HT-29 (cell line): ENCODE measurements around the gene AKAP1. TPM values are rescaled to one million over a fixed set of nuclear protein-coding genes. Genes with fewer than 3 reads are reported as not detected.

ENCODE experiments used
- DNase-seq: peaks from one replicate; pipeline ENCODE4 v3.0.0-alpha.2; 2015; ENCODE audit warnings: low spot score
- total RNA-seq: library from RNA; depleted of rRNA; stranded (reverse); fragments of >200 nt; shearing (Covaris generic); gene quantifications from 2 replicates; pipeline ENCODE4 v1.2.3, GENCODE V29; 2014; rRNA removed

Gene AKAP1, protein sequence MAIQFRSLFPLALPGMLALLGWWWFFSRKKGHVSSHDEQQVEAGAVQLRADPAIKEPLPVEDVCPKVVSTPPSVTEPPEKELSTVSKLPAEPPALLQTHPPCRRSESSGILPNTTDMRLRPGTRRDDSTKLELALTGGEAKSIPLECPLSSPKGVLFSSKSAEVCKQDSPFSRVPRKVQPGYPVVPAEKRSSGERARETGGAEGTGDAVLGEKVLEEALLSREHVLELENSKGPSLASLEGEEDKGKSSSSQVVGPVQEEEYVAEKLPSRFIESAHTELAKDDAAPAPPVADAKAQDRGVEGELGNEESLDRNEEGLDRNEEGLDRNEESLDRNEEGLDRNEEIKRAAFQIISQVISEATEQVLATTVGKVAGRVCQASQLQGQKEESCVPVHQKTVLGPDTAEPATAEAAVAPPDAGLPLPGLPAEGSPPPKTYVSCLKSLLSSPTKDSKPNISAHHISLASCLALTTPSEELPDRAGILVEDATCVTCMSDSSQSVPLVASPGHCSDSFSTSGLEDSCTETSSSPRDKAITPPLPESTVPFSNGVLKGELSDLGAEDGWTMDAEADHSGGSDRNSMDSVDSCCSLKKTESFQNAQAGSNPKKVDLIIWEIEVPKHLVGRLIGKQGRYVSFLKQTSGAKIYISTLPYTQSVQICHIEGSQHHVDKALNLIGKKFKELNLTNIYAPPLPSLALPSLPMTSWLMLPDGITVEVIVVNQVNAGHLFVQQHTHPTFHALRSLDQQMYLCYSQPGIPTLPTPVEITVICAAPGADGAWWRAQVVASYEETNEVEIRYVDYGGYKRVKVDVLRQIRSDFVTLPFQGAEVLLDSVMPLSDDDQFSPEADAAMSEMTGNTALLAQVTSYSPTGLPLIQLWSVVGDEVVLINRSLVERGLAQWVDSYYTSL
- 137 and 148 TPM in 2 replicates for total RNA-seq

DNA sequence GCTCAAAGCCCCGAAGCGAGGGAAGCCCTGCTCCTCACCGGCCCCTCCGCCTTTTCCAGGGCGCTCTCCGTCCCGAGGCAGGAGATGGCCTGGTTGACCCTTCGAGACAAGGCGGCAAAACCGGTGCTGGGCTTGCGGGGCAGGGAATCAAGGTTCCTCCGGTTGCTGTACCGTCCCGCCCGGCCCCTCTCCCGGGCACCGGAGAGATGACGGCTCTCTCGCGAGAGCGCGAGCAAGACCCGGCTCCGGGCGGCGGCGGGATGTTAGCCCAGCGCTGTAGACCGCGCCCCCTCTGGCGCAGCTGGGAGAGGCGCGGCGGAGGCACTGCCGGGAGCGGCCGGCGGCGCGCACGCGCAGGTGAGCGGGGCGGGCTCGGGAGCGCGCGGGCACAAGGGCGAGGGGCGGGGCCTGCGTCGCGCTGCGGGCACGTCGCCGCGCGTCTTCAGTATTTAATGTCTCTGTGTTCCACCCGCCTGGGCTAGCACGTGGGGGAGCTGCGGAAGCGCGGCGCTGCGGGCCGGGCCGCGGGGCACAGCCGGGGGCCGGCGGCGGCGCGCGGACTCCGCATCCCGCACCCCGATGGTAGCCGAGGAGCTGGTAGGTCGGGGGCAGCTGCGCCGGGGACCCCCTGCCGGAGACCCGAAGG lies at the start of gene AKAP1:
Gene AKAP1 (plus strand): TSS at position 445 of the 646 bp plus-strand sequence. CDS start 20,219 bp downstream, outside the sequence.
- peak; percentile 95 for DNase-seq

DNA sequence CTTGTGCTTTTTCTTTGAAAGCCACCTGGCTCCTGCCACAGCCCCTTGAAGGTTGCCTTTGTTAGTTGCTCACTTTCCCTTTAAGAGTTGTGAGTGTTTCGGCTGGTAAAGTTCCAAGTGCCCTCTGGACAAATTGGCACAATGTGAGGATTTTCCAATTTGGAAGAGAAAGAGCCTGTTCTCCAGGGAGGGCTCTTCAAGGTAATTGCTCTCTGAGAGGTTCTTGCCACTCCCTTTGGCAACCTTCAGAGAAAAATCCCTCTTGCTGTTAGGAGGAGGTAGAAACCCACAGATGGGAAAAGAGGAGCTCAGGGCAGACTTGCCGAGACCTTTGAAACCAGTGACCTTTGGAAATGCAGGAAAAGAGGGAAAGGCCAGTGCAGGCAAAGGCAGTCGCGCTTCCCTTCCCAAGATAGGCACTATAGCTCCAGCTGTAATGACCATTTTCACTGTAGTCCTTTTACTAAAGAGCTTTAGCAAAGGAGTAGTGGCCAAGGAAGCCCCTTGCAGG lies 49.0 kb upstream of the AKAP1 start:
- peak; percentile 59 for DNase-seq

DNA sequence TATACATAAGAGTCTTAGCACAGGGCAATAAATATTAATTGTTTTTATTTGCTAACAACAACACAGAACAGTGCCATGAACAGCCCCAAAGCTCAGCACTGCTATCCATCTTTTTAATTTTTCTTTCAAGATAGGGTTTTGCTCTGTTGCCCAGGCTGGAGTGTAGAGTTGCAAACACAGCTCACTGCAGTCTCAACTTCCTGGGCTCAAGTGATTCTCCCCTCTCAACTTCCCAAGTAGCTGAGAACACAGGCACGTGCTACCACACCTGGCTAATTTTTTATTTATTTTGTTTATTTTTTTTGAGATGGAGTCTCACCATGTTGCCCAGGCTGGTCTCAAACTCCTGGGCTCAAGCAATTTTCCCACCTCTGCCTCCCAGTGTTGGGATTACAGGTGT lies 47.6 kb upstream of the AKAP1 start:
- no peak for DNase-seq

GRCh38 chr17:57038486-57038885 lies 46.6 kb upstream of the AKAP1 start:
- no peak for DNase-seq

- no peak for DNase-seq
These were observed 44.5 kb upstream of the AKAP1 start for GRCh38 chr17:57040571-57040970.

- no peak for DNase-seq
These were observed 41.8 kb upstream of the AKAP1 start for GRCh38 chr17:57043276-57043675.

DNA sequence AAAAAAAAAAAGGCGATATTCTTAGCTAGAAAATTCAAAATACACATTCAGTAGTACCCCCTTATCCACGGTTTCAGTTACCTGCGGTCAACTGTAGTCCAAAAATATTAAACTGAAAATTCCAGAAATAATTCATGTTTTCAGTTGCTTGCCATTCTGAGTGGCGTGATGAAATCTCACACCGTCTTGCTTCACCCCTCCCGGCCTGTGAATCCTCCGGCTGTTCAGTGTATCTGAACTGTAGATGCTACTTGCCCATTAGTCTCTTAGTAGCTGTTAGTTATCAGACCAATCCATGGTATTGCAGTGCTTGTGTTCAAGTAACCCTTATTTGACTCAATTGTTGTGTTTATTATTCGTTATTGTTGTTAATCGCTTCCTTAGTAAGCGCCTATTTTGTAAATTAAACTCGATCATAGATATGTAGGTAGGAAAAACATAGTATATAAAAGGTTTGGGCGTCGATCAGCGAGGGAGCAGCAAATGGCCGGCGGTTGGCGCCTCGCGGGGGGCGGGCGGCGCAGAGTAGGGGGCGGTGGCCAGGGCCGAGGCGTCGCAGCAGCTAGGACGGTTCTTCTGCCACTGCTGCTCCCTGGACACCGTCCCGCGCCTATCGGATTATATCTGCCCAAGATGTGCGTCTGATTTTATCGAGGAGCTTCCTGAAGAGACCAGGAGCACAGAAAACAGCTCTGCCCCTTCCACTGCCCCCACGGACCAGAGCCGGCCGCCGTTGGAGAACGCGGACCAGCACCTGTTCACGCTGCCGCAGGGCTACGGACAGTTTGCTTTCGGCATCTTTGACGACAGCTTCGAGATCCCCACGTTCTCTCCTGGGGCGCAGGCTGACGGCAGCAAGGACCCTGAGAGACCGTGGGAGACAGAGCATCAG lies 39.8 kb upstream of the AKAP1 start:
- DNase-seq, result no peak

DNA sequence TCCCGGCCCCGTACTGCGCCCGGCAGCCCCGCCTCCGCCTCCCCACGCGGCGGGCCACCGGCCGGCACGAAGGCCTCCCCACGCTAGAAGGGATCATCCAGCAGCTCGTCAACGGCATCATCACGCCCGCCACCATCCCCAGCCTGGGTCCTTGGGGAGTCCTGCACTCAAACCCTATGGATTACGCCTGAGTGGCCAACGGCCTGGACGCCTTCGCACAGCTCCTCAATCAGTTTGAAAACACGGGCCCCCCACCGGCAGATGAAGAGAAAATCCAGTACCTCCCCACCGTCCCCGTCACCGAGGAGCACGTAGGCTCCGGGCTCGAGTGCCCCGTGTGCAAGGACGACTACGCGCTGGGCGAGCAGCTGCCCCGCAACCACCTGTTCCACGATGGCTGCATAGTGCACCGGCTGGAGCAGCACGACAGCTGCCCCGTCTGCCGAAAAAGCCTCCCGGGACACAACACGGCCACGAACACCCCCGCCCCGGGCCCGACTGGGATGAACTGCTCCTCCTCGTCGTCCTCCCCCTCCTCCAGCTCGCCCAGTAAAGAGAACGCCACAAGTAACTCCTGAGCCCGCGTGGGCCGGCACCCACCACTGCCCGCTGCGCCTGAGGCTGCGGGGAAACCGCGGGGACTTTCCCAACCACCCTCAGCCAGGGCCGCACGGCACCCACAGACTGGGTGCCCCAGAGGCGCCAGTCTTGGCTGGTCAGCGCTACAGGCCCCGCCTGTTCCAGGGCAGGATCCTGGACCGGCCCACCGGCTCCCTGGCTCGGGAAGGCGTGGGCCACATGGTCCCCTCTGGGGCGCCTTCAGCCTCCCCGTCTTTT lies 39.0 kb upstream of the AKAP1 start:
- no peak for DNase-seq

DNA sequence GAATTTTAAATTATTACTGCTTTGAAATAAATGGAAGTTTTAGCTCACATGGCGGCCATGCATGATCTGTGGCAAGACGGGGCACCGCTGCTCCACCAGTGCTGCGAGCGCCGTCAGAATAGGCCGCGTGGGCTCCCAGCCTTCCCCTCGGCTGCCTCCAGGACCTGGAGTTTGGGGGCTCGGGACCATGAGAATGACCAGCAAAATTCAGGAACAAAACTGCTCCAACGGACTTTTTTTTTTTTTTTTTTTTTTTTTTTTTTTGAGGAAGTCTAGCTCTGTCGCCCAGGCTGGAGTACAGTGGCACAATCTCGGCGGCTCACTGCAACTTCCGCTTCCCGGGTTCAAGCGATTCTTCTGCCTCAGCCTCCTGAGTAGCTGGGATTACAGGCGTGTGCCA lies 38.3 kb upstream of the AKAP1 start:
- no peak for DNase-seq

DNA sequence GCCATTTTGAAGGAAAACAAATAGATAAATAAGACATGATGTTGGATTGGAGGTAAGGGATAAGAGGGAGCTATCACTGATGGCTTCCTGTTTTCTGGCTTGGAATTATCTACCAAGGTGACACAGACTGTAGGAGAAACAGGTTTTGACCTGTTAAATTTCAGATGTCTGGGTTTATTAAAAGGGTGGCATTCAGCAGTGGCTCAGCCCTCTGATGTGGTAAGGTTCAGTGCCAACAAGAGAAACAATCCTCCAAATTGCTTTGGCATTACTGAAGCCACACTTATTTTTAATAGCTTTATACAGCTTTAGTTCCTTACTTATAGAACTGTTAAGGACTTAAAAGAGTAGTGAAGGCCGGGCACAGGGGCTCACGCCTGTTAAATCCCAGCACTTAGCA lies 37.0 kb upstream of the AKAP1 start:
- DNase-seq, result no peak

- no peak for DNase-seq
These were observed 34.7 kb upstream of the AKAP1 start for GRCh38 chr17:57050306-57050705.

DNA sequence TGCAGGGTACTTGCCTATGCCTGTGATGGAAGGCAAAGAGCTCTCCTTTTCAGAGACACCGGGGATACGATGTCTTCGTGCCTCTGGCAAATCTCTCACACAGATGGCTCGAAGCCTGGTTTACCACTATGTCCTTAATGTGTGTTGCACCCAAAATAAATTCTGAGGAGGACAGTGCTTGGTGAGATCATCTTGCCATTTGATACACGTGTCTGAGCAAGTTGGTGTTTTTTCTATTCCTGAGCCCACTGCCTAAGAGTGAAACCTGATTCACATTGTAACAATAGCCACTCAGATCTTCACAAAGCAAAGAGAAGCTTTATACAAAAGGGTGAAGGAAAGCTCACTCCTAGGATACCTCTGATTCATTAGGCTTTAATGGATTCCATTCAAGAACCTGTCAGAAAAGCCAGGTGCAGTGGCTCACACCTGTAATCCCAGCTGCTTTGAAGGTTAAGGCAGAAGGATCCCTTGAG lies 33.1 kb upstream of the AKAP1 start:
- DNase-seq, result no peak

DNA sequence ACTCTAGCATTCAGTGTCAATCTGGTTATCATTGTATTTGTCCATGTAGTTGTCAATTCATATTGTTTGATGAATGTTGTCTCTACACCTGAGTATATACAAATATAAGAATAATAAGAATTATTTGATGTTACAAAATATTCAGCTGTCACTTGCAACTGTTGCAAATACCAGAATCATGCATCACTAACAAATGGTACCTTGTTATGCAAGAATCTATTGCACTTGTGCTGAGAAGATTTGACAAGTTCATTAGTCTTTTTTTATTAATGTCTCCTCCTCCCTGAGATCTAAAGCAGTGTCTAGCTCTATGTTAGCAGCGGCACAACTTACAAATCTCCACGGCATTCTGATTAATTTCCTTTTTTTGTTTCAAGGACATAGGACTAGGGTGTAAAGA lies 22.2 kb upstream of the AKAP1 start:
- DNase-seq, result no peak

- DNase-seq, result no peak
These were observed 17.9 kb upstream of the AKAP1 start for GRCh38 chr17:57067162-57067561.

- DNase-seq, result no peak
These were observed 17.3 kb upstream of the AKAP1 start for GRCh38 chr17:57067781-57068180.

GRCh38 chr17:57068222-57068658 lies 16.8 kb upstream of the AKAP1 start:
- DNase-seq, result peak; percentile 43

- no peak for DNase-seq
These were observed 16.3 kb upstream of the AKAP1 start for GRCh38 chr17:57068707-57069106.

DNA sequence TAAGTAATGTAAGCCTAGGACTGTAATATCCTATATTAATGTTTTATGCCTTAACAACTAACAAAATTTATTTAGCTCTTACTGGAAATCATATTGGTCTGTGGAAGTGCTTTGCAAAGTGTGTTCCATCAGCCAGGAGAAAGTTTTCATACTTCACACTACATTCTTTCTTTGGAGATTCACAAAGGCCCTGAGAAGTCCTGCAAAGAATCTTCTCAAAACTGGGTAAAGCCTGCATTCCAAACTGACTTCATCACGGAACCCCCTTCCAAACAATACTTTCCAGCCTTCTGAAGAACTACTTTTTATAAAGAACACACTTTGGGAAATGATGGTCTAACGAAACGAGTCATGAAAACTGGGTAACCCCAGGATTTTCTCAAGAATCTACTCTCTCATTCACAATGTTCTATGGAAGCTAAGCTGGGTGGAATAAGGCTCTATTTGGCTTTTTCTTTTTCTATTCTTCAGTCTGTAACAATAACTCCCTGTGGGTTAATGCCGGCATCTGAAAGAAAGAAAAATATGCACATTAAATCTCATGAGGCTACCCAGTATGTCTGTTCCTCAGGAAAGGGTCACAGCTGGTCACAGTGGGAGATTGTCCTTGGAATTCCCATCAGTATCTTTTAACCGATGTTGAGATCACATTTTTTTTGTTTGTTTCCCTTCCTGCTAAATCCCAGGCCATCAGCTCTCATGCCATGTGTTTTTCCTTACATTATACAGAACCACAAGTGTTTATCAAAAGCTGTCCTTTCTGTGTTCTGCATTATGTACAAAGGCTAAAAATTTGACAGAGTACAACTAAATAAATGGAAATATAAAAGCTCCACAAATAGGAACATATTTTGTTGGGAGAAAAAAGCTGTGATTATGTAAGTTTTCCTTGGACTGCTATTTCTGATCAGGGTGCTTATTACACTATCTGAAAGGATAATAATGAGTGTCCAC lies 12.8 kb upstream of the AKAP1 start:
- no peak for DNase-seq
